Mucosa of gallbladder (tissue), 1 donor: Measurements from ENCODE around the gene TSEN2. TPM values are rescaled to one million over a fixed set of nuclear protein-coding genes. Genes with fewer than 3 reads are reported as not detected.
A peak's percentile ranks its signal among the peaks of the same experiment; 100 is the strongest.
"Not testable (repeated sequence)": the region's sequence is repeated elsewhere in the genome, so short reads cannot be mapped to it uniquely, and the experiment has no call there.

Experiments used
- DNase-seq: peaks from one replicate; pipeline ENCODE4 v3.0.0-alpha.2; 2020; ENCODE audit warnings: low spot score
- total RNA-seq: library from RNA; stranded (reverse); gene quantifications from one replicate; pipeline ENCODE4 v1.2.1, GENCODE V29; 2021
- donor health status: DM: no; HTN: no; CAD: no.

Gene TSEN2
- total RNA-seq, 1 donor from 2014 or later = 13.6 TPM

DNA sequence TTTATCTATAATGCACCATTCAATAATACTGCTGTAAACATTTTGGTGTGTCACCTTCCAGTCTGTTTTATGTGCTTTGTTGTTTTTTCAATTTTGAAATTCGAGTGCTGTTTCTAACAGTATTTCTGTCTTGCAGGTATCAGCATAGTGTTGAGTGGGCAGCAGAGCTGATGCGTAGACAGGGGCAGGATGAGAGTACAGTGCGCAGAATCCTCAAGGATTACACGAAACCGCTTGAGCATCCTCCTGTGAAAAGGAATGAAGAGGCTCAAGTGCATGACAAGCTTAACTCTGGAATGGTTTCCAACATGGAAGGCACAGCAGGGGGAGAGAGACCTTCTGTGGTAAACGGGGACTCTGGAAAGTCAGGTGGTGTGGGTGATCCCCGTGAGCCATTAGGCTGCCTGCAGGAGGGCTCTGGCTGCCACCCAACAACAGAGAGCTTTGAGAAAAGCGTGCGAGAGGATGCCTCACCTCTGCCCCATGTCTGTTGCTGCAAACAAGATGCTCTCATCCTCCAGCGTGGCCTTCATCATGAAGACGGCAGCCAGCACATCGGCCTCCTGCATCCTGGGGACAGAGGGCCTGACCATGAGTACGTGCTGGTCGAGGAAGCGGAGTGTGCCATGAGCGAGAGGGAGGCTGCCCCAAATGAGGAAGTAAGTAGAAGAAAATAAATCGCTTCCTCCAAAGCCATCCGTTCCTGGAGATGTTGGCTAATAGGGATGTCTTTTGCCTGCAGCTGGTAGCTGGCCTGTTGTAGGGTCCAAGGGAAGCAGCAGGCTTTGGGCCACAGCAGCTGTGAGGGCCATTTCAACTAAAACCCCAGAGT lies 19.1 kb downstream of the TSEN2 start:
- DNase-seq = no peak

GRCh38 chr3:12506201-12506709 lies 22.0 kb downstream of the TSEN2 start:
- no peak for DNase-seq

DNA sequence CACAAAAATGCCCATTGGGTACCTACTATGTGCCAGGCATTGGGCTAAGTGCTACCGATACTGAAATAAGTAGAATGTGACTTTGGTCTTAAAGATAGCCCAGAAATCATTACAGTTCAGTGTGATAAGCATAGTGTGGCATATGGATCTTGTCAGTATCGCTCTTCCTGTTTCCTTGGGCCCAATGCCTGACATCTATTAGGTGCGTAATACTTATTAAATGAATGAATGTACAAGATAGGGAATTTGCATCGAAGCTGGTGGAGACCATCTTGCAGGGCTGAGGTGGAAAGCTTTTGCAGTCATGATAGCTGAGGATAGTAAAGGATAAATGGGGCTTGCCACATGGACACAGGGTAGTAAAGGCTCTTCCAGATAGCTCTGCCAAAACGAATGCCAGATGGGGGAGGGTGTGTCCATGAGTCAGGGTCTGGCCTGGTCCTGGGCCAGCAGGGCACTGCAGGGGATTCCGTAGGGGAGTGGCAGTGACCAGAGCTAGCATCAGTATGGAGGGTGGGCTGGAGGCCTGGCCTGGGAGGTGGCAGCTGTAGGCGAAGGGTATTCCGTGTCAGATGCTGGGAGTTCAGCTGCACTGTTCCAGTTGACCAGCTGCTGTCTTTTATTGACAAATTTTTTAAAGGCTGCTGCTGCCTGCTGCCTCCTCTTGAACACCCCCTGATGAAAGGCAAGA lies 23.5 kb downstream of the TSEN2 start:
- DNase-seq = no peak

DNA sequence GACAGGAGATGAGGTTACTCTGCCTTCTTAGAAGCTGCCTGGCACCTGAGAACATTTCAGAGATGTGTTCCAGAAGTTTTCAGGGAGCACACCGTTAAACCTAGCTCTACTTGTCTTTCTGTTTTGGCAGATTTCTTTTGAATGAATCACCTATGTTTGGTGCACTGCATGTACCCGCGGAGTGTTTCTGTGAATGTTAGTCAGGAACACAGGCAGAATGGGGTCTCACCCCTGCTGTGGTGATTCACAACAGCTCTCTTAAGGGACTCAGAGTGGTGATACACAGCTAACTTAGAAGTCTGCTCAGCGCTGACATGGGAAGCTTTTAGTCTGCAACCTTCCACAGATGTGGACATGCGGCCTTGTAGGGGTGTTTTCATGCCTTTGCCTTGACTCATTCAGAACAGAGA lies 24.0 kb downstream of the TSEN2 start:
- DNase-seq = no peak

GRCh38 chr3:12509466-12509865 lies 25.2 kb downstream of the TSEN2 start:
- no peak for DNase-seq

GRCh38 chr3:12512534-12513118 lies 28.3 kb downstream of the TSEN2 start:
- DNase-seq = no peak

- DNase-seq = no peak
Observed at GRCh38 chr3:12513694-12514446, 29.6 kb downstream of the TSEN2 start.

DNA sequence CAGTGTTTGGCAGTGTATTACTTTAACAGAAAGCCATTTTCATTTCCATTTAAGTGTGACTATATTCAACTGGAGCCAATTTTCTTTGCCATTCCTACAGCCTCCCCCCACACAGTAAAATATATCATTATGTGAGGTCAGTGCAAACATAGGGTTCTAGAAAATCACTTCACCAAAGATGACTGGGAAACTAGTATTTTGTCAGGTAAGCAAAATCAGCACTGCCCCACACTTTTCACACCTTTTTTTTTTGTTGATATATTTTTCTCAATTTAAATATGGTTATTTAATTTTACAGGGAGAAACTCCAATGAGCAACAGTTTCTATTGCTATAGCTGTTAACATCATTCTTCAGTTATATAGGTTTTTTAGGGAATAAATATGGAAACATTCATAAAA lies 31.4 kb downstream of the TSEN2 start:
- no peak for DNase-seq

- no peak for DNase-seq
Observed at GRCh38 chr3:12516873-12517272, 32.6 kb downstream of the TSEN2 start.

DNA sequence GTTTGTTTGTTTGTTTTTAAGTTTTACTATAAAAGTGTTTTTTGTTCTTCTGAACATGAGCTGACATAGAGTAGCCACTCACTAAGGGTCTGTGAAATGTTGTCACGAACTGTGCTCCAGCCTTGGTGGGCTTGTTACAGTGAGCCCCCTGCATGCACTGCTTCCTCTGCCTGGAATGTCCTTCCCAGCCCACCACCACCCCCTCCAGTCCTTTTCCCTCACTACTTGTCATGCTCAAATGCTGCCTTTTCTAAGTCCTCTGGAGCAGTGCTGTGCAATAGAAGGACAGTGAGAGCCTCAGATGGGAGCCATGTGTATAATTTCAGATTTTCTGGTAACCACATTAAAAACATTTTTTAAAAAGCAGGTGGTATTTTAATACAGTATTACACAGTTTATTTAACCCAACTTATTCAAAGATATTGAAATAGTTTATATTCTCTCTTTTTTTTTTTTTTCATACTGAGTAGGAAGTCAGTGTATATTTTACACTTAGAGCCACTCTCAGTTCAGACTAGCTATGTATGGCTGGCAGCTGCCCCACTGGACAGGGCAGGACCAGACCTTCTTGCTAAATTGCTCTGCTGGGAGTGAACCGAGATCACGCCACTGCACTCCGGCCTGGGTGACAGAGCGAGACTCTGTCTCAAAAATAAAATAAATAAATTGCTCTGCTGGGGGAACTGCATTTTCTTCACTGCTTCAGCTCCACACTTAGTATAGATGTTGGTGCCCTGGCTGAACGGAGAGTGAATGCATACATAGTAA lies 34.2 kb downstream of the TSEN2 start:
- DNase-seq = no peak

DNA sequence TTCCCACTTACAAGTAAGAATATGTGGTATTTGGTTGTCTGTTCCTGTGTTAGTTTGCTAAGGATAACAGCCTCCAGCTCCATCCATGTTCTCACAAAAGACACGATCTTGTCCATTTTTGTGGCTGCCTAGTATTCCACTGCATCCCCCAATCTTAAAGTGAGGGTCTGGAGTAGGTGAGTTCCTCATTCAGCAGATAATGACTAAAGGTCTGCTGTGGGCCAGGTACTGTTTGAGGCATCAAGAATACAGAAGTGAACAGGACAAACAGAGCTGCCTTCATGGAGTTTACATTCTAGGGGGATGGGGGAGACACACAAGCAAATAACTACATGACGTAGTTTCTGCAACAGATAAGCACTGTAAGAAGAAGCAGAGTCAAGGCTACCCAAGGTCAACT lies 36.7 kb downstream of the TSEN2 start:
- no peak for DNase-seq

GRCh38 chr3:12522721-12523120 lies 38.4 kb downstream of the TSEN2 start:
- peak; percentile 29 for DNase-seq

DNA sequence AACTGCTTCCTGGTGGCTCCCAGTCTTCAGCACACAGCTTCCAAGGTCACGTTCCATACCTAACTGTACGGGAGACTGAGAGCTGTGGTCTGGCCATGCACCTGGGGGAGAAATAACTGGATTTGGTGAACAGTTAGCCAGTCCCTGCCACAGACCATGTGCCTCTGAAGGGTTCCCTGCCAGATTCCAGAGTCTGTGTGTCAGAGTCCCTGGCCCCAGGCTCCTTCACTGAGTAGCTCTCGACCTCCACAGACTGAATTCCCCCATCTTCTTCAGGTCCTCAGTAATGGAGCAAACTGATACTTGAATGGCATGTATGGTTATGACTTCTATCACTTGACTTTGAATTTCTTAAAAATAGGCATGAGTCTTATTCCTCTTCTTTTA lies 43.5 kb downstream of the TSEN2 start:
- no peak for DNase-seq

DNA sequence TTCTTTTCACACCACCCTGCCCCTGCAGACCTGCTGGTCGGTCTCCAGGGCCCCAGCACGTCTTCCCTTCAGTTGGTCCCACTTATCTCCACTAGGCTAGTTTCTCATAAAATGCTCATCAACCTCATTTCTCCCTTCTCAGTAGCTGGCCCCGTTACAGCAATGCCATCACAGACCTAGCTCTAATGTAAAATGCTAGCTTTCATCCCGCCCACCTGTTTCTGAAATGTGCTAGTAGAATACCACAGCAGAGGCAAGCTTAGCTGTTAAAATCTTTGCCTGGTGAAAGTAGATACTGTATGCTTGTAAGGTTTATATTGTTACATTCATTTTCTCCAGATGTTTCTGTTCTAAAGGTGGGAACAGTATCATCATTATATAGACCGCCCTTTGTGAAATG lies 47.9 kb downstream of the TSEN2 start:
- no peak for DNase-seq

GRCh38 chr3:12536423-12536822 lies 52.1 kb downstream of the TSEN2 start:
- no peak for DNase-seq

GRCh38 chr3:12541625-12542024 lies 57.3 kb downstream of the TSEN2 start:
- DNase-seq = no peak

- not testable (repeated sequence) for DNase-seq
Observed at GRCh38 chr3:12543497-12543896, 59.2 kb downstream of the TSEN2 start.

- no peak for DNase-seq
Observed at GRCh38 chr3:12544652-12545472, 60.6 kb downstream of the TSEN2 start.

GRCh38 chr3:12545473-12545791 lies 61.2 kb downstream of the TSEN2 start, which contains the start of gene MKRN2OS:
MKRN2OS (minus strand) TSS chr3:12545499; CDS start chr3:12545464, 35 bp downstream.
- DNase-seq = peak; percentile 77
